ENCODE results near the gene ACVR1C.
"Not testable (repeated sequence)": the region's sequence is repeated elsewhere in the genome, so short reads cannot be mapped to it uniquely, and the experiment has no call there.

The ACVR1C gene

GRCh38 chr2:157572725-157573124 is 55.9 kb downstream of the ACVR1C start:
- no peak for DNase-seq

- DNase-seq, result not testable (repeated sequence)
Measured at GRCh38 chr2:157566623-157567022, 62.0 kb downstream of the ACVR1C start.

GRCh38 chr2:157566113-157566512 is 62.6 kb downstream of the ACVR1C start:
- DNase-seq, result not testable (repeated sequence)

GRCh38 chr2:157565550-157565949 is 63.1 kb downstream of the ACVR1C start:
- DNase-seq, result no peak

- no peak for DNase-seq
Measured at GRCh38 chr2:157559890-157560289, 68.8 kb downstream of the ACVR1C start.

- DNase-seq, result no peak
Measured at GRCh38 chr2:157559461-157559860, 69.2 kb downstream of the ACVR1C start.

GRCh38 chr2:157559061-157559460 is 69.6 kb downstream of the ACVR1C start:
- DNase-seq, result no peak

- DNase-seq, result no peak
Measured at GRCh38 chr2:157557770-157558169, 70.9 kb downstream of the ACVR1C start.

GRCh38 chr2:157540102-157540501 is 88.6 kb downstream of the ACVR1C start:
- DNase-seq, result no peak

GRCh38 chr2:157538064-157538463 is 90.6 kb downstream of the ACVR1C start:
- DNase-seq, result no peak

GRCh38 chr2:157536815-157537214 is 91.8 kb downstream of the ACVR1C start:
- no peak for DNase-seq

GRCh38 chr2:157528963-157529751 is 99.5 kb downstream of the ACVR1C start:
- DNase-seq, result no peak

- DNase-seq, result no peak
Measured at GRCh38 chr2:157526070-157526469, 102.6 kb downstream of the ACVR1C start.

GRCh38 chr2:157523270-157524247 is 105.1 kb downstream of the ACVR1C start:
- DNase-seq, result no peak

GRCh38 chr2:157514966-157515365 is 113.7 kb downstream of the ACVR1C start:
- DNase-seq, result not testable (repeated sequence)

- no peak for DNase-seq
Measured at GRCh38 chr2:157509744-157510143, 118.9 kb downstream of the ACVR1C start.

- DNase-seq, result no peak
Measured at GRCh38 chr2:157508676-157509075, 120.0 kb downstream of the ACVR1C start.

GRCh38 chr2:157506586-157506985 is 122.1 kb downstream of the ACVR1C start:
- DNase-seq, result no peak

- DNase-seq, result no peak
Measured at GRCh38 chr2:157504623-157505022, 124.0 kb downstream of the ACVR1C start.

- DNase-seq, result no peak
Measured at GRCh38 chr2:157501026-157501425, 127.6 kb downstream of the ACVR1C start.

- no peak for DNase-seq
Measured at GRCh38 chr2:157500334-157500733, 128.3 kb downstream of the ACVR1C start.

GRCh38 chr2:157498483-157498882 is 130.2 kb downstream of the ACVR1C start:
- DNase-seq, result no peak

- DNase-seq, result no peak
Measured at GRCh38 chr2:157497638-157498314, 130.9 kb downstream of the ACVR1C start.
